Adrenal gland (tissue), 12 donors: ENCODE results near the gene CMIP. TPM values are rescaled to one million over a fixed set of nuclear protein-coding genes. Genes with fewer than 3 reads are reported as not detected.

ENCODE experiments used
- DNase-seq, 7 donors: peaks; one replicate each; pipeline ENCODE4 v3.0.0-alpha.2; 2019 to 2020
- H3K27ac ChIP-seq, 5 donors: fragments of 200-600 bp; sonication (generic) in 4 of 5; 1 replicate in 3 of 5; 2 replicates in 2 of 5; pipeline versions ENCODE4 v1.5.1 to v1.8.0; 2016 to 2020; ENCODE audit warnings: mild to moderate bottlenecking in 1 of 5
- H3K27me3 ChIP-seq: fragments of 200-600 bp; 2 replicates; pipeline ENCODE4 v1.8.0; 2021
- H3K36me3 ChIP-seq, 2 donors: fragments of 200-600 bp; replicated peaks in 1 of 2; 1 replicate in 1 of 2; 2 replicates in 1 of 2; pipeline versions ENCODE4 v1.5.1 to v1.8.0; 2018 to 2022
- H3K4me1 ChIP-seq, 2 donors: fragments of 200-600 bp; replicated peaks in 1 of 2; 1 replicate in 1 of 2; 2 replicates in 1 of 2; pipeline versions ENCODE4 v1.5.1 to v1.8.0; 2018 to 2021
- H3K4me3 ChIP-seq, 4 donors: fragments of 200-600 bp; sonication (generic) in 3 of 4; one replicate each; pipeline ENCODE4 v1.5.1; 2016 to 2018
- H3K9me3 ChIP-seq, 3 donors: fragments of 200-600 bp; sonication (generic) in 1 of 3; replicated peaks in 1 of 3; 1 replicate in 2 of 3; 2 replicates in 1 of 3; pipeline versions ENCODE4 v1.5.1 to v1.8.0; 2016 to 2021
- CTCF ChIP-seq, 6 experiments: fragments of 450-650 bp in 4 of 6; fragments of 200-600 bp in 2 of 6; sonication (generic) in 1 of 6; IDR thresholded peaks; 1 replicate in 5 of 6; 2 replicates in 1 of 6; pipeline versions ENCODE4 v1.5.1 to v1.8.0; 2016 to 2021; ENCODE audit warnings: antibody characterized with exemption in 6 of 6, mild to moderate bottlenecking in 2 of 6, moderate library complexity in 1 of 6
- POLR2A ChIP-seq, 2 donors: fragments of 450-650 bp; IDR thresholded peaks; one replicate each; pipeline ENCODE4 v1.6.1; 2017; ENCODE audit warnings: antibody characterized with exemption in 2 of 2, mild to moderate bottlenecking in 2 of 2, moderate library complexity in 1 of 2
- WGBS, 4 donors: extraction: QIAGEN DNeasy Blood & Tissue Kit in 2 of 4; methylation state at CpG; one replicate each; pipeline versions ENCODE4 v1.1.5 to v1.1.7; 2013 to 2017; 5-methylcytosine and 5-hydroxymethylcytosine counted together
- intact Hi-C, 2 donors: fragments of 100-400 bp; cut with DNase I; formaldehyde crosslinking; loops; one replicate each; pipeline versions ENCODE4 v1.14.1 to v1.15.0; 2022 to 2023
- polyA plus RNA-seq, 3 donors: library from polyadenylated mRNA; stranded (reverse); fragments of 200-250 nt in 2 of 3; fragments of 350-450 nt in 1 of 3; fragmentation: Illumina TruSeq in 1 of 3; extraction: RNeasy Lipid Tissue Mini Kit (QIAGEN cat#74804) in 1 of 3; gene quantifications; one replicate each; pipeline ENCODE4 v1.2.3, GENCODE V29; 2013 to 2014
- total RNA-seq, 9 donors: library from RNA; depleted of rRNA in 4 of 9; stranded (reverse); fragments of >200 nt in 4 of 9; fragments of 120-200 nt in 1 of 9; fragmentation: NEBNext Ultra II Directional in 1 of 9; extraction: Animal tissue kit (Norgen Biotek cat#: 25700) in 1 of 9; gene quantifications; one replicate each; pipeline versions ENCODE4 v1.1.0 to v1.2.4, GENCODE V29; 2013 to 2023
- donor health status: healthy with polysubstance abuse.
- donor health status: Bipolar disorder and iron deficiency.
- donor health status: DM: yes; HTN: yes; CAD: no.
- donor health status: DM: no; HTN: no; CAD: no.
- donor health status: DM: no; HTN: no; CAD: no.
- donor health status: DM: yes; HTN: yes; CAD: no.

CMIP gene
- total and polyA plus RNA-seq, 12 donors, result 8.1 to 87.9 (median 42.5) TPM

GRCh38 chr16:81593481-81593880 is 148.9 kb downstream of the CMIP start:
- H3K36me3 ChIP-seq, result no peaks in the 10 kb centered on the region
- peaks cover 0 to 7% of the 10 kb centered on the region in 2 donors for H3K4me1 ChIP-seq
- H3K9me3 ChIP-seq, result no peaks in the 10 kb centered on the region
- WGBS, 4 donors, result 93 to 98% (median 95%) methylated on average over 13 to 16 of the region's 16 CpGs
- TF ChIP-seq CTCF (IDR thresholded peaks at IDR 0.05) (no peak), POLR2A (IDR thresholded peaks at IDR 0.05) (no peak)
- no peaks in the 10 kb centered on the region for H3K27me3 ChIP-seq
- H3K27ac ChIP-seq, result no peak overlapping the region
- DNase-seq, result no peak
- intact Hi-C loops, result loop anchor here in 1 of 2 donors (10.0 kb wide), 1 partner anchor 59 kb away; no protein-coding TSS in a partner anchor
- no peak overlapping the region for H3K4me3 ChIP-seq

DNA sequence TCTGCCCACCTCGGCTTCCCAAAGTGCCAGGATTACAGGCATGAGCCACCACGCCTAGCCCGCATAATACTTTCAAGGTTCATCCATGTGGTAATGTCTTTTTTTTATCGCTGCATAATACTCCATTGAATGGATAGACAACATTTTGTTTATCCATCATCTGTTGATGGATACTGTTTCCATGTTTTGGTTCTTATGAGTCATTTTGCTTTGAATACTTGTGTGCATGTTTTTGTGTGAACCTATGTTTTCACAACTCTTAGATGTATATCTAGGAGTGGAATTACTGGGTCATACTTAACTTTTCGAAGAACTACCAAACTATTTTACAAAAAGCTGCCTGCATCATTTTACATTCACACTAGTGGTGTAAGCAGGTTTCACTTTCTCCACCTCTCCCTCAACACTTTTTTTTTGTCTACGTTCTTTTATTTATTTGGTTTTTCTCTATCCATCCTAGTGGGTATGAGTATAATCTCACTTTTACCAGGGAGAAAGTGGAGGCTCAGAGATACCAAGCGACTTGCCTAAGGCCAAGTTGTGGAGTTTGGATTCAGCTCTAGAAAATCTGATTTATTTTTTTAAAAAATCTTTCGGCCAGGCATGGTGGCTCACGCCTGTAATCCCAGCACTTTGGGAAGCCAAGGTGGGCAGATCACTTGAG is 151.2 kb downstream of the CMIP start:
- no peak overlapping the region for H3K4me3 ChIP-seq
- WGBS, 4 donors, result 90 to 96% (median 93%) methylated on average over 9 of the region's 9 CpGs
- TF ChIP-seq POLR2A (IDR thresholded peaks at IDR 0.05) (no peak), CTCF (IDR thresholded peaks at IDR 0.05) (no peak)
- DNase-seq, result no peak
- peaks cover 5 to 12% of the 10 kb centered on the region in 2 donors for H3K4me1 ChIP-seq
- H3K27me3 ChIP-seq, result no peaks in the 10 kb centered on the region
- no peaks in the 10 kb centered on the region for H3K9me3 ChIP-seq
- intact Hi-C loops, result loop anchor here in 1 of 2 donors (10.0 kb wide), 1 partner anchor 61 kb away; no protein-coding TSS in a partner anchor
- no peaks in the 10 kb centered on the region for H3K36me3 ChIP-seq
- no peak overlapping the region for H3K27ac ChIP-seq

GRCh38 chr16:81597079-81597658 is 152.6 kb downstream of the CMIP start:
- H3K4me1 ChIP-seq, result peaks cover 15 to 23% of the 10 kb centered on the region in 2 donors
- no peaks in the 10 kb centered on the region for H3K27me3 ChIP-seq
- no peak overlapping the region for H3K4me3 ChIP-seq
- intact Hi-C loops, result loop anchor here in 1 of 2 donors (10.0 kb wide), 1 partner anchor 62 kb away; no protein-coding TSS in a partner anchor
- H3K27ac ChIP-seq, result no peak overlapping the region
- DNase-seq, result no peak
- H3K9me3 ChIP-seq, result no peaks in the 10 kb centered on the region
- 96 to 100% (median 99%) methylated on average over 2 to 5 of the region's 5 CpGs for WGBS, 4 donors
- H3K36me3 ChIP-seq, result no peaks in the 10 kb centered on the region
- TF ChIP-seq POLR2A (IDR thresholded peaks at IDR 0.05) (no peak), CTCF (IDR thresholded peaks at IDR 0.05) (no peak)

- Histone ChIP-seq H3K36me3 (no peaks in the 10 kb centered on the region), H3K4me3 (no peak overlapping the region), H3K9me3 (no peaks in the 10 kb centered on the region), H3K4me1 (peaks cover 15 to 18% of the 10 kb centered on the region in 2 donors), H3K27me3 (no peaks in the 10 kb centered on the region), H3K27ac (no peak overlapping the region)
- DNase-seq, result no peak
- WGBS, 4 donors, result 91 to 96% (median 94%) methylated on average over 11 to 12 of the region's 12 CpGs
- TF ChIP-seq CTCF (IDR thresholded peaks at IDR 0.05) (no peak), POLR2A (IDR thresholded peaks at IDR 0.05) (no peak)
- intact Hi-C loops, result loop anchor here in 1 of 2 donors (10.0 kb wide), 1 partner anchor 63 kb away; no protein-coding TSS in a partner anchor
These were observed 153.5 kb downstream of the CMIP start for GRCh38 chr16:81598083-81598482.
